Measurements from ENCODE around the gene IRAK1BP1.

IRAK1BP1 gene

DNA sequence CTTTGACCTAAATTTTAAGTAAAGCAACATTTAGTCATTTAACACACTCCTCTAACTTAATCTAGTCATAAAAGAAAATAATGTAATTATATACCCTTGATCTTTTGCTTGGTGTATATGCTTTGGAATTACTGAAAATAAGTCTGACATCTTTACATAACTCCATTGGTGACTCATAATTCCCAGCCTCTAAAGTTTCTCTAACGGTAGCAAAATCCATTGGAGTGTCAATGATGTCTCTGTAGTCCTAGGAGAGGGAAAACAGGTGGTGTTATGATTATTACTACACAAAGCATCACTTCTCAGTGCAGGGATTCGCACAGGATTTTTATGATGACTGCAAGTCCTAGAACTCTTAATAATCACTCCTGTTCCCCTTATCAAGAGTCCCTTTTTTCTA lies 80.2 kb downstream of the IRAK1BP1 start:
- H3K36me3 ChIP-seq (replicated peaks; ENCODE audit: low read depth, low read length): peaks cover 82% of the 10 kb centered on the region
- H3K79me2 ChIP-seq (ENCODE audit: low read length): no peaks in the 10 kb centered on the region
- no peaks in the 10 kb centered on the region for H4K20me1 ChIP-seq (ENCODE audit: insufficient read depth, low read length)
- H3K9me3 ChIP-seq (ENCODE audit: insufficient read depth, low read length): peaks cover 10% of the 10 kb centered on the region
- H3K4me1 ChIP-seq (ENCODE audit: low read length): no peaks in the 10 kb centered on the region
- H3K4me2 ChIP-seq (ENCODE audit: low read length): no peak overlapping the region
- no peaks in the 10 kb centered on the region for H3K27me3 ChIP-seq (ENCODE audit: low read depth, low read length)
- TF ChIP-seq, protein P1, sequence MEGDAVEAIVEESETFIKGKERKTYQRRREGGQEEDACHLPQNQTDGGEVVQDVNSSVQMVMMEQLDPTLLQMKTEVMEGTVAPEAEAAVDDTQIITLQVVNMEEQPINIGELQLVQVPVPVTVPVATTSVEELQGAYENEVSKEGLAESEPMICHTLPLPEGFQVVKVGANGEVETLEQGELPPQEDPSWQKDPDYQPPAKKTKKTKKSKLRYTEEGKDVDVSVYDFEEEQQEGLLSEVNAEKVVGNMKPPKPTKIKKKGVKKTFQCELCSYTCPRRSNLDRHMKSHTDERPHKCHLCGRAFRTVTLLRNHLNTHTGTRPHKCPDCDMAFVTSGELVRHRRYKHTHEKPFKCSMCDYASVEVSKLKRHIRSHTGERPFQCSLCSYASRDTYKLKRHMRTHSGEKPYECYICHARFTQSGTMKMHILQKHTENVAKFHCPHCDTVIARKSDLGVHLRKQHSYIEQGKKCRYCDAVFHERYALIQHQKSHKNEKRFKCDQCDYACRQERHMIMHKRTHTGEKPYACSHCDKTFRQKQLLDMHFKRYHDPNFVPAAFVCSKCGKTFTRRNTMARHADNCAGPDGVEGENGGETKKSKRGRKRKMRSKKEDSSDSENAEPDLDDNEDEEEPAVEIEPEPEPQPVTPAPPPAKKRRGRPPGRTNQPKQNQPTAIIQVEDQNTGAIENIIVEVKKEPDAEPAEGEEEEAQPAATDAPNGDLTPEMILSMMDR (IDR thresholded peaks at IDR 0.05; ENCODE audit: low read depth, low read length): no peak
- no peak for TF ChIP-seq EZH2phosphoT487 (IDR thresholded peaks at IDR 0.05; ENCODE audit: low read depth)
- no peak overlapping the region for H3K27ac ChIP-seq (ENCODE audit: low read length)
- no peak overlapping the region for H3K9ac ChIP-seq (ENCODE audit: low read length)
- no peak overlapping the region for H2AFZ ChIP-seq (ENCODE audit: low read depth, low read length)
- H3K4me3 ChIP-seq (ENCODE audit: low read length): no peak overlapping the region

DNA sequence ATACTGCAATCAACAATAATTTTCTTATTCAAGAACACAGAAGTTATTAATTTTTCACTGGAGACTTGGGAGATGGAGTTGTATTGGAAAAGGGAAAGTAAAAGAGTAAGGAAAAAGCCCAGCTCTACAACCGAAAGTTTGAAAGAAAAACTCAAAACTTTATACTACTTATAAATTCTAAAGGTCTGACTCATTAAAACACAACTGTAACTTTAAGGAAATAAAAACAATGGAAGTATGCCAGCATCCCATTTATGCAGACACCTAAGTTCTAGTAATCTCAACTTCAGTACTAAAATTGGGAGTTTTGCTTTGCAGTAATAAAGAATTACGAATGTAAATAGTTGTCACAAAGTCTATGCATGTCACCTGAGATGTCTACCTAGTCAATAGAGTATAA lies 80.6 kb downstream of the IRAK1BP1 start:
- no peak overlapping the region for H3K4me3 ChIP-seq (ENCODE audit: low read length)
- no peaks in the 10 kb centered on the region for H3K27me3 ChIP-seq (ENCODE audit: low read depth, low read length)
- peaks cover 10% of the 10 kb centered on the region for H3K9me3 ChIP-seq (ENCODE audit: insufficient read depth, low read length)
- no peak for TF ChIP-seq EZH2phosphoT487 (IDR thresholded peaks at IDR 0.05; ENCODE audit: low read depth)
- TF ChIP-seq, protein P1 (IDR thresholded peaks at IDR 0.05; ENCODE audit: low read depth, low read length): no peak
- no peak overlapping the region for H3K4me2 ChIP-seq (ENCODE audit: low read length)
- H3K36me3 ChIP-seq (replicated peaks; ENCODE audit: low read depth, low read length): peaks cover 83% of the 10 kb centered on the region
- H3K27ac ChIP-seq (ENCODE audit: low read length): no peak overlapping the region
- H3K9ac ChIP-seq (ENCODE audit: low read length): no peak overlapping the region
- H4K20me1 ChIP-seq (ENCODE audit: insufficient read depth, low read length): no peaks in the 10 kb centered on the region
- H3K79me2 ChIP-seq (ENCODE audit: low read length): no peaks in the 10 kb centered on the region
- H3K4me1 ChIP-seq (ENCODE audit: low read length): no peaks in the 10 kb centered on the region
- H2AFZ ChIP-seq (ENCODE audit: low read depth, low read length): no peak overlapping the region

DNA sequence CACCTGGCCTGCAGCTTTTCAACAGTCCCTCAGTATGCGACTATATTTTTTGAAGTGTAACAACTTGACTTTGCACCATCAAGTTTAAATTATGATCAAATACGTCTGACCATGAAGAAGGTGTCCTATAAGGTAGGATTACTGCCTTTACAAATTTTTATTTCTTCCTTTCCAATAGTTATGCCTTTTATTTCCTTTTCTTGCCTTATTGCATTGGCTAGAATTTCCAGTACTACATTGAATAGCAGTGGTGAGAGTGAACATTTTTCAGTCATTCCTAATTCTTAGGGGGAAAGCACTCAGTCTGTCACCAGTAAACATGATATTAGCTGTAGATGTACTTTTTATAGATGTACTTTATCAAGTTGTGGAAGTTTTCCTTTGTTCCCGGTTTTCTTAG lies 81.4 kb downstream of the IRAK1BP1 start:
- Histone ChIP-seq H3K4me3 (ENCODE audit: low read length) (no peak overlapping the region), H3K27ac (ENCODE audit: low read length) (no peak overlapping the region), H3K9me3 (ENCODE audit: insufficient read depth, low read length) (peaks cover 10% of the 10 kb centered on the region), H4K20me1 (ENCODE audit: insufficient read depth, low read length) (no peaks in the 10 kb centered on the region), H3K4me2 (ENCODE audit: low read length) (no peak overlapping the region), H3K36me3 (replicated peaks; ENCODE audit: low read depth, low read length) (peaks cover 87% of the 10 kb centered on the region), H3K9ac (ENCODE audit: low read length) (no peak overlapping the region), H3K4me1 (ENCODE audit: low read length) (no peaks in the 10 kb centered on the region), H2AFZ (ENCODE audit: low read depth, low read length) (no peak overlapping the region), H3K79me2 (ENCODE audit: low read length) (no peaks in the 10 kb centered on the region), H3K27me3 (ENCODE audit: low read depth, low read length) (no peaks in the 10 kb centered on the region)
- TF ChIP-seq, protein P1 (IDR thresholded peaks at IDR 0.05; ENCODE audit: low read depth, low read length): no peak

DNA sequence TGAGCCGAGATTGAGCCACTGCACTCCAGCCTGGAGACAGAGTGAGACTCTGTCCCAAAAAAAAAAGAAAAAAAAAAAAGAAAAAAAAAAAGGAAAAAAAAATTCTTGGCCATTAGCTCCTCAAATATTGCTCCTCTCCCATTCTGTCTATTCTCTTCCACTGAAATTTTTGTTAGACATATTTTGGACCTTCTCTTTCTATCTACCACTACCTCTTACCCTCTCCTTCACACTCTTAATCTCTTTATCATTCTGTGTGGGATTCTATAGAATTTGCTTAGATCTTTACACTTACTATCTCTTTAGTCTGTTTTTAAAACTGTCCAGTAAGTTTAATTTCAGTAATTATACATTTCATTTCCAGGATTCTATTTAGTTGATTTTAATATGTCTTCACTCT lies 85.0 kb downstream of the IRAK1BP1 start:
- H3K4me1 ChIP-seq (ENCODE audit: low read length): no peaks in the 10 kb centered on the region
- H4K20me1 ChIP-seq (ENCODE audit: insufficient read depth, low read length): no peaks in the 10 kb centered on the region
- TF ChIP-seq EZH2phosphoT487 (IDR thresholded peaks at IDR 0.05; ENCODE audit: low read depth): no peak
- TF ChIP-seq, protein P1 (IDR thresholded peaks at IDR 0.05; ENCODE audit: low read depth, low read length): no peak
- H3K9me3 ChIP-seq (ENCODE audit: insufficient read depth, low read length): peaks cover 10% of the 10 kb centered on the region
- H3K4me3 ChIP-seq (ENCODE audit: low read length): no peak overlapping the region
- H3K27ac ChIP-seq (ENCODE audit: low read length): no peak overlapping the region
- H3K4me2 ChIP-seq (ENCODE audit: low read length): no peak overlapping the region
- H3K27me3 ChIP-seq (ENCODE audit: low read depth, low read length): no peaks in the 10 kb centered on the region
- no peak overlapping the region for H2AFZ ChIP-seq (ENCODE audit: low read depth, low read length)
- H3K36me3 ChIP-seq (replicated peaks; ENCODE audit: low read depth, low read length): peaks cover 76% of the 10 kb centered on the region
- no peaks in the 10 kb centered on the region for H3K79me2 ChIP-seq (ENCODE audit: low read length)
- no peak overlapping the region for H3K9ac ChIP-seq (ENCODE audit: low read length)

Data from OCI-LY3 (cell line).